Uterus (tissue), 2 donors: ENCODE data around the gene SGPP2.

Experiments
- CTCF ChIP-seq, 4 experiments: fragments of 200-600 bp in 2 of 4; fragments of 450-650 bp in 2 of 4; sonication (generic) in 2 of 4; IDR thresholded peaks; one replicate each; pipeline ENCODE4 v1.5.1; 2016 to 2019; ENCODE audit warnings: antibody characterized with exemption in 4 of 4, mild to moderate bottlenecking in 2 of 4, moderate library complexity in 1 of 4
- POLR2A ChIP-seq, 2 donors: fragments of 450-650 bp; IDR thresholded peaks; one replicate each; pipeline ENCODE4 v1.6.1; 2016; ENCODE audit warnings: antibody characterized with exemption in 2 of 2, mild to moderate bottlenecking in 1 of 2, moderate library complexity in 1 of 2

- no peak for TF ChIP-seq CTCF (IDR thresholded peaks at IDR 0.05)
- no peak for TF ChIP-seq POLR2A (IDR thresholded peaks at IDR 0.05)
These were observed 13.8 kb upstream of the SGPP2 start for GRCh38 chr2:222410534-222410933.
